Kidney capillary endothelial cell (primary cell): ENCODE measurements around the gene LTBP1.

Experiments
- DNase-seq: peaks from one replicate; pipeline ENCODE4 v3.0.0-alpha.2; 2018; ENCODE audit warnings: low spot score

Gene LTBP1

GRCh38 chr2:32932825-32933755 lies 13.7 kb upstream of the LTBP1 start:
- DNase-seq: no peak

GRCh38 chr2:32933756-32934095 lies 13.0 kb upstream of the LTBP1 start:
- no peak for DNase-seq

GRCh38 chr2:32937602-32938448 lies 8.9 kb upstream of the LTBP1 start:
- no peak for DNase-seq

GRCh38 chr2:32938934-32939333 lies 7.8 kb upstream of the LTBP1 start:
- no peak for DNase-seq

GRCh38 chr2:32940316-32940997 lies 6.3 kb upstream of the LTBP1 start:
- no peak for DNase-seq

GRCh38 chr2:32941944-32942690 lies 4.6 kb upstream of the LTBP1 start:
- DNase-seq: no peak

- no peak for DNase-seq
Observed at GRCh38 chr2:32942793-32943485, 3.8 kb upstream of the LTBP1 start.

- DNase-seq: no peak
Observed at GRCh38 chr2:32945286-32945685, 1.5 kb upstream of the LTBP1 start.

GRCh38 chr2:32947076-32947483 lies 327 bp downstream of the LTBP1 start:
- no peak for DNase-seq

- DNase-seq: peak; percentile 18
Observed at GRCh38 chr2:32947484-32948143, 861 bp downstream of the LTBP1 start.

GRCh38 chr2:32948266-32948665 lies 1.5 kb downstream of the LTBP1 start:
- no peak for DNase-seq

- DNase-seq: no peak
Observed at GRCh38 chr2:32949260-32949659, 2.5 kb downstream of the LTBP1 start.

GRCh38 chr2:32951672-32952071 lies 4.9 kb downstream of the LTBP1 start:
- no peak for DNase-seq

- DNase-seq: no peak
Observed at GRCh38 chr2:32952761-32953476, 6.2 kb downstream of the LTBP1 start.

GRCh38 chr2:32954206-32954605 lies 7.5 kb downstream of the LTBP1 start:
- no peak for DNase-seq

GRCh38 chr2:32958821-32959220 lies 12.1 kb downstream of the LTBP1 start:
- DNase-seq: no peak

- no peak for DNase-seq
Observed at GRCh38 chr2:32960238-32960637, 13.5 kb downstream of the LTBP1 start.

- no peak for DNase-seq
Observed at GRCh38 chr2:32960647-32961403, 14.1 kb downstream of the LTBP1 start.

- DNase-seq: no peak
Observed at GRCh38 chr2:32962690-32963089, 15.9 kb downstream of the LTBP1 start.
